Measurements from ENCODE around the gene APCDD1L. TPM values are rescaled to one million over a fixed set of nuclear protein-coding genes. Genes with fewer than 3 reads are reported as not detected.

Gene APCDD1L
- total and polyA plus RNA-seq, 2 of the 8 experiments (the other 6 are each of a cell fraction or from before 2014, with no cell fraction given), result 0.83 to 3.1 TPM

- no peak for TF ChIP-seq GTF2F1 (IDR thresholded peaks at IDR 0.05; ENCODE audit: borderline replicate concordance, low read depth, low read length)
- no peak for TF ChIP-seq KDM5A (IDR thresholded peaks at IDR 0.05; ENCODE audit: low read length)
- TF ChIP-seq RAD21 (IDR thresholded peaks at IDR 0.05 in 1 of 2, conservative IDR thresholded peaks at IDR 0.05 in 1 of 2; ENCODE audit: low read depth in 2 of 2, low read length in 2 of 2), result no peak
Measured at GRCh38 chr20:58444746-58445255, 70.4 kb downstream of the APCDD1L start (continued).
